Peyer's patch (tissue), 4 donors: ENCODE data around the gene SNTG2. TPM values are rescaled to one million over a fixed set of nuclear protein-coding genes. Genes with fewer than 3 reads are reported as not detected.

Experiments used
- DNase-seq, 3 donors: peaks; one replicate each; pipeline ENCODE4 v3.0.0-alpha.2; 2017 to 2019
- H3K27ac ChIP-seq, 4 donors: fragments of 200-600 bp; sonication (generic); one replicate each; pipeline ENCODE4 v1.5.1; 2016 to 2019
- H3K27me3 ChIP-seq, 2 donors: fragments of 200-600 bp; sonication (generic); one replicate each; pipeline ENCODE4 v1.5.1; 2019
- H3K36me3 ChIP-seq, 3 donors: fragments of 200-600 bp; sonication (generic); one replicate each; pipeline ENCODE4 v1.5.1; 2016 to 2019
- H3K4me1 ChIP-seq, 4 donors: fragments of 200-600 bp; sonication (generic); one replicate each; pipeline ENCODE4 v1.5.1; 2016 to 2019
- H3K4me3 ChIP-seq, 4 donors: fragments of 200-600 bp; sonication (generic); 1 replicate in 3 of 4; 2 replicates in 1 of 4; pipeline ENCODE4 v1.5.1; 2016 to 2019; ENCODE audit warnings: mild to moderate bottlenecking in 1 of 4
- H3K9me3 ChIP-seq, 4 donors: fragments of 200-600 bp; sonication (generic); one replicate each; pipeline ENCODE4 v1.5.1; 2016 to 2019; ENCODE audit warnings: mild to moderate bottlenecking in 1 of 4
- CTCF ChIP-seq, 6 experiments: fragments of 450-650 bp in 4 of 6; fragments of 200-600 bp in 2 of 6; sonication (generic) in 1 of 6; IDR thresholded peaks; one replicate each; pipeline ENCODE4 v1.5.1; 2017 to 2019; ENCODE audit warnings: antibody characterized with exemption in 6 of 6, mild to moderate bottlenecking in 3 of 6, moderate library complexity in 1 of 6
- POLR2A ChIP-seq, 2 donors: fragments of 450-650 bp; IDR thresholded peaks; one replicate each; pipeline ENCODE4 v1.5.1; 2017; ENCODE audit warnings: antibody characterized with exemption in 2 of 2, mild to moderate bottlenecking in 2 of 2, moderate library complexity in 2 of 2
- total RNA-seq, 4 donors: library from RNA; depleted of rRNA; stranded (reverse); fragments of >200 nt; gene quantifications; one replicate each; pipeline ENCODE4 v1.1.0, GENCODE V29; 2016

Gene SNTG2
- total RNA-seq, 4 donors from 2014 or later: 1.8 to 65.2 (median 3.9) TPM

- no peaks in the 10 kb centered on the region for H3K27me3 ChIP-seq
- H3K27ac ChIP-seq: no peak overlapping the region
- H3K4me1 ChIP-seq: no peaks in the 10 kb centered on the region
- no peak overlapping the region for H3K4me3 ChIP-seq
- no peak for DNase-seq
- TF ChIP-seq CTCF (IDR thresholded peaks at IDR 0.05) (no peak), POLR2A (IDR thresholded peaks at IDR 0.05) (no peak)
- no peaks in the 10 kb centered on the region for H3K36me3 ChIP-seq
- H3K9me3 ChIP-seq: no peaks in the 10 kb centered on the region
These were observed 81.4 kb downstream of the SNTG2 start for GRCh38 chr2:1032030-1032429.

GRCh38 chr2:1033069-1033468 is 82.4 kb downstream of the SNTG2 start:
- TF ChIP-seq POLR2A (IDR thresholded peaks at IDR 0.05) (no peak), CTCF (IDR thresholded peaks at IDR 0.05) (no peak)
- Histone ChIP-seq H3K4me3 (no peak overlapping the region), H3K36me3 (no peaks in the 10 kb centered on the region), H3K4me1 (no peaks in the 10 kb centered on the region), H3K9me3 (no peaks in the 10 kb centered on the region), H3K27me3 (no peaks in the 10 kb centered on the region), H3K27ac (no peak overlapping the region)
- DNase-seq: no peak

GRCh38 chr2:1037066-1037465 is 86.4 kb downstream of the SNTG2 start:
- Histone ChIP-seq H3K9me3 (no peaks in the 10 kb centered on the region), H3K27me3 (no peaks in the 10 kb centered on the region), H3K36me3 (no peaks in the 10 kb centered on the region), H3K4me3 (no peak overlapping the region), H3K27ac (no peak overlapping the region), H3K4me1 (no peaks in the 10 kb centered on the region)
- no peak for TF ChIP-seq POLR2A (IDR thresholded peaks at IDR 0.05)
- DNase-seq: no peak

- no peaks in the 10 kb centered on the region for H3K36me3 ChIP-seq
- H3K4me3 ChIP-seq: no peak overlapping the region
- no peak for TF ChIP-seq CTCF (IDR thresholded peaks at IDR 0.05)
- TF ChIP-seq POLR2A (IDR thresholded peaks at IDR 0.05): no peak
- no peaks in the 10 kb centered on the region for H3K9me3 ChIP-seq
- no peak for DNase-seq
- H3K27ac ChIP-seq: no peak overlapping the region
- H3K4me1 ChIP-seq: no peaks in the 10 kb centered on the region
- no peaks in the 10 kb centered on the region for H3K27me3 ChIP-seq
These were observed 88.9 kb downstream of the SNTG2 start for GRCh38 chr2:1039549-1039948.

GRCh38 chr2:1041012-1041805 is 90.6 kb downstream of the SNTG2 start:
- TF ChIP-seq POLR2A (IDR thresholded peaks at IDR 0.05): no peak
- no peak overlapping the region for H3K27ac ChIP-seq
- no peak overlapping the region for H3K4me3 ChIP-seq
- H3K36me3 ChIP-seq: no peaks in the 10 kb centered on the region
- no peaks in the 10 kb centered on the region for H3K4me1 ChIP-seq
- no peaks in the 10 kb centered on the region for H3K9me3 ChIP-seq
- no peak for DNase-seq
- no peaks in the 10 kb centered on the region for H3K27me3 ChIP-seq

- Histone ChIP-seq H3K9me3 (no peaks in the 10 kb centered on the region), H3K4me3 (no peak overlapping the region), H3K4me1 (no peaks in the 10 kb centered on the region), H3K27ac (no peak overlapping the region), H3K36me3 (no peaks in the 10 kb centered on the region), H3K27me3 (no peaks in the 10 kb centered on the region)
- DNase-seq: no peak
- TF ChIP-seq POLR2A (IDR thresholded peaks at IDR 0.05): no peak
- TF ChIP-seq CTCF (IDR thresholded peaks at IDR 0.05): no peak
These were observed 94.5 kb downstream of the SNTG2 start for GRCh38 chr2:1045109-1045508.

- no peak for DNase-seq
- Histone ChIP-seq H3K4me1 (no peaks in the 10 kb centered on the region), H3K4me3 (no peak overlapping the region), H3K9me3 (no peaks in the 10 kb centered on the region), H3K27me3 (no peaks in the 10 kb centered on the region), H3K36me3 (no peaks in the 10 kb centered on the region), H3K27ac (no peak overlapping the region)
- TF ChIP-seq CTCF (IDR thresholded peaks at IDR 0.05): no peak
- no peak for TF ChIP-seq POLR2A (IDR thresholded peaks at IDR 0.05)
These were observed 95.4 kb downstream of the SNTG2 start for GRCh38 chr2:1046067-1046466.
